GM18909 (cell line): ENCODE results near the gene C6orf136.

Experiments
- ATAC-seq: cut with Tn5 transposase; IDR thresholded peaks from one replicate; pipeline ENCODE4 v1.9.1; 2021; ENCODE audit warnings: mild to moderate bottlenecking; ENCODE audit not compliant: unreplicated experiment, poor library complexity

C6orf136 gene

GRCh38 chr6:30615219-30615957, 31.5 kb upstream of the C6orf136 start:
- no peak for ATAC-seq

- no peak for ATAC-seq
These were observed 30.7 kb upstream of the C6orf136 start for GRCh38 chr6:30615958-30616810.

- ATAC-seq = peak; percentile 84
These were observed 29.9 kb upstream of the C6orf136 start, which contains the start of gene PPP1R10 for GRCh38 chr6:30616811-30617564. Gene PPP1R10, minus strand, starts transcription at chr6:30617243. Its CDS starts 7,299 bp downstream, at chr6:30609944.

- peak; percentile 74 for ATAC-seq
These were observed 29.2 kb upstream of the C6orf136 start, which contains the start of gene MRPS18B for GRCh38 chr6:30617565-30618269. Gene MRPS18B, plus strand, starts transcription at chr6:30617840. Its CDS starts 26 bp downstream, at chr6:30617866.

GRCh38 chr6:30618270-30618797, 28.6 kb upstream of the C6orf136 start:
- no peak for ATAC-seq

- no peak for ATAC-seq
These were observed 27.4 kb upstream of the C6orf136 start for GRCh38 chr6:30619561-30619960.

GRCh38 chr6:30625511-30625910, 21.4 kb upstream of the C6orf136 start:
- no peak for ATAC-seq

GRCh38 chr6:30626484-30627366, 20.2 kb upstream of the C6orf136 start, which contains the start of gene ATAT1:
Gene ATAT1, plus strand, starts transcription at chr6:30626874.
- peak; percentile 79 for ATAC-seq

GRCh38 chr6:30635834-30636233, 11.1 kb upstream of the C6orf136 start:
- no peak for ATAC-seq

GRCh38 chr6:30640481-30640880, 6.5 kb upstream of the C6orf136 start:
- ATAC-seq = no peak

GRCh38 chr6:30641048-30641447, 5.9 kb upstream of the C6orf136 start:
- no peak for ATAC-seq

- no peak for ATAC-seq
These were observed 3.3 kb upstream of the C6orf136 start for GRCh38 chr6:30643656-30644055.

GRCh38 chr6:30644769-30645168, 2.2 kb upstream of the C6orf136 start:
- ATAC-seq = no peak

GRCh38 chr6:30645989-30646388, 944 bp upstream of the C6orf136 start:
- no peak for ATAC-seq

GRCh38 chr6:30647242-30648116, 546 bp downstream of the C6orf136 start:
- ATAC-seq = peak; percentile 71

GRCh38 chr6:30651143-30651542, 4.2 kb downstream of the C6orf136 start:
- ATAC-seq = no peak

GRCh38 chr6:30654798-30655742, 8.1 kb downstream of the C6orf136 start:
- ATAC-seq = no peak
